Measurements from ENCODE around the gene WDR36. TPM values are rescaled to one million over a fixed set of nuclear protein-coding genes. Genes with fewer than 3 reads are reported as not detected.

The WDR36 gene
- total RNA-seq, 1 experiment from 2014 or later, result 17.7 TPM

DNA sequence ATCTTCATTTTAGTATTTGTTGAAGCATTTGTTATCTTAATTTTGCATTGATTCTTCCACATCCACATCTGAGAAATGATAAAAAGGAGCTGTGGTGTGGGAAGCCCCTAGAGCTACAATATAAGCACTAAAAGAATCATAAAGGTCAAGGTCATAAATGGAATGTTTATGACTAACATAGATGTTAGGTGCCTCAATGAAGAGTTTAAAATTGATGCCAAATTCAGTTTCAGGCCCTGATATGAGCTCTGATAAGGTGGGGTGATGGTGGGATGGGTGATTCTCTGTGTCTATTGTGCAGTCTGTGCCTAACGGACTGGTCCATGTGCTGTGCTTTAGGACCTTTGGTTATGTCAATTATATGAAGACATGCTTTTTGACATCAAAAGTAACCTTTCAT, 70.9 kb downstream of the WDR36 start:
- Histone ChIP-seq H3K4me3 (no peak overlapping the region), H3K9me3 (ENCODE audit: insufficient read depth, low read depth) (no peaks in the 10 kb centered on the region), H4K20me1 (ENCODE audit: insufficient read depth) (no peaks in the 10 kb centered on the region), H2AFZ (no peak overlapping the region), H3K36me3 (ENCODE audit: low read depth) (no peaks in the 10 kb centered on the region), H3K27me3 (ENCODE audit: insufficient read depth, low read depth) (peaks cover 6% of the 10 kb centered on the region), H3K4me2 (no peak overlapping the region), H3K27ac (no peak overlapping the region), H3K9me2 (ENCODE audit: insufficient read depth) (no peaks in the 10 kb centered on the region), H3K79me2 (ENCODE audit: low read depth) (no peaks in the 10 kb centered on the region), H3F3A (ENCODE audit: insufficient read depth, low read depth) (no peaks in the 10 kb centered on the region), H3K4me1 (replicated peaks; ENCODE audit: insufficient read depth) (no peaks in the 10 kb centered on the region)
- POLR2A ChIA-PET (ENCODE audit: unreplicated experiment), result no interaction called here
- BruUV-seq (replicated peaks), result no TSS peak
- DNase-seq, result no peak
- TF ChIP-seq, protein P1, sequence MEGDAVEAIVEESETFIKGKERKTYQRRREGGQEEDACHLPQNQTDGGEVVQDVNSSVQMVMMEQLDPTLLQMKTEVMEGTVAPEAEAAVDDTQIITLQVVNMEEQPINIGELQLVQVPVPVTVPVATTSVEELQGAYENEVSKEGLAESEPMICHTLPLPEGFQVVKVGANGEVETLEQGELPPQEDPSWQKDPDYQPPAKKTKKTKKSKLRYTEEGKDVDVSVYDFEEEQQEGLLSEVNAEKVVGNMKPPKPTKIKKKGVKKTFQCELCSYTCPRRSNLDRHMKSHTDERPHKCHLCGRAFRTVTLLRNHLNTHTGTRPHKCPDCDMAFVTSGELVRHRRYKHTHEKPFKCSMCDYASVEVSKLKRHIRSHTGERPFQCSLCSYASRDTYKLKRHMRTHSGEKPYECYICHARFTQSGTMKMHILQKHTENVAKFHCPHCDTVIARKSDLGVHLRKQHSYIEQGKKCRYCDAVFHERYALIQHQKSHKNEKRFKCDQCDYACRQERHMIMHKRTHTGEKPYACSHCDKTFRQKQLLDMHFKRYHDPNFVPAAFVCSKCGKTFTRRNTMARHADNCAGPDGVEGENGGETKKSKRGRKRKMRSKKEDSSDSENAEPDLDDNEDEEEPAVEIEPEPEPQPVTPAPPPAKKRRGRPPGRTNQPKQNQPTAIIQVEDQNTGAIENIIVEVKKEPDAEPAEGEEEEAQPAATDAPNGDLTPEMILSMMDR (conservative IDR thresholded peaks at IDR 0.05), result no peak
- no peak for TF ChIP-seq EZH2 (IDR thresholded peaks at IDR 0.05; ENCODE audit: low read depth)
- intact Hi-C loops (cut with micrococcal nuclease; ENCODE audit: unreplicated experiment), result no loop called here
- CTCF ChIA-PET, result no interaction called here

GRCh38 chr5:111165058-111165457, 72.9 kb downstream of the WDR36 start:
- ChIA-PET POLR2A (ENCODE audit: unreplicated experiment) (no interaction called here), CTCF (no interaction called here)
- Histone ChIP-seq H3K4me2 (no peak overlapping the region), H3K79me2 (ENCODE audit: low read depth) (no peaks in the 10 kb centered on the region), H3K9me2 (ENCODE audit: insufficient read depth) (no peaks in the 10 kb centered on the region), H3K9me3 (ENCODE audit: insufficient read depth, low read depth) (no peaks in the 10 kb centered on the region), H3K4me3 (no peak overlapping the region), H3K4me1 (replicated peaks; ENCODE audit: insufficient read depth) (no peaks in the 10 kb centered on the region), H4K20me1 (ENCODE audit: insufficient read depth) (no peaks in the 10 kb centered on the region), H3F3A (ENCODE audit: insufficient read depth, low read depth) (no peaks in the 10 kb centered on the region), H3K36me3 (ENCODE audit: low read depth) (no peaks in the 10 kb centered on the region), H3K27ac (no peak overlapping the region), H2AFZ (no peak overlapping the region), H3K27me3 (ENCODE audit: insufficient read depth, low read depth) (peaks cover 6% of the 10 kb centered on the region)
- intact Hi-C loops (cut with micrococcal nuclease; ENCODE audit: unreplicated experiment), result no loop called here
- no TSS peak for BruUV-seq (replicated peaks)
- no peak for DNase-seq
- no peak for TF ChIP-seq EZH2 (IDR thresholded peaks at IDR 0.05; ENCODE audit: low read depth)
- TF ChIP-seq, protein P1 (conservative IDR thresholded peaks at IDR 0.05), result no peak

GRCh38 chr5:111167551-111167950, 75.4 kb downstream of the WDR36 start:
- Histone ChIP-seq H3K27ac (no peak overlapping the region), H4K20me1 (ENCODE audit: insufficient read depth) (no peaks in the 10 kb centered on the region), H3K27me3 (ENCODE audit: insufficient read depth, low read depth) (peaks cover 6% of the 10 kb centered on the region; the same call in 1 of the 2 replicates), H3F3A (ENCODE audit: insufficient read depth, low read depth) (no peaks in the 10 kb centered on the region), H2AFZ (no peak overlapping the region), H3K36me3 (ENCODE audit: low read depth) (no peaks in the 10 kb centered on the region), H3K4me2 (no peak overlapping the region), H3K9me2 (ENCODE audit: insufficient read depth) (no peaks in the 10 kb centered on the region), H3K9me3 (ENCODE audit: insufficient read depth, low read depth) (no peaks in the 10 kb centered on the region), H3K79me2 (ENCODE audit: low read depth) (no peaks in the 10 kb centered on the region), H3K4me1 (replicated peaks; ENCODE audit: insufficient read depth) (no peaks in the 10 kb centered on the region), H3K4me3 (no peak overlapping the region)
- POLR2A ChIA-PET (ENCODE audit: unreplicated experiment), result no interaction called here
- TF ChIP-seq, protein P1 (conservative IDR thresholded peaks at IDR 0.05), result no peak
- no peak for TF ChIP-seq EZH2 (IDR thresholded peaks at IDR 0.05; ENCODE audit: low read depth)
- intact Hi-C loops (cut with micrococcal nuclease; ENCODE audit: unreplicated experiment), result no loop called here
- no peak for DNase-seq
- BruUV-seq (replicated peaks), result no TSS peak
- CTCF ChIA-PET, result no interaction called here

All from PC-9 (cell line).